Measurements from ENCODE around the gene CLIP1.
"Not testable (repeated sequence)": the region's sequence is repeated elsewhere in the genome, so short reads cannot be mapped to it uniquely, and the experiment has no call there.

Gene CLIP1

GRCh38 chr12:122275459-122275858, 147.0 kb downstream of the CLIP1 start:
- Histone ChIP-seq H3K4me1 (peaks cover 4% of the 10 kb centered on the region), H3K36me3 (no peaks in the 10 kb centered on the region), H3K9me3 (no peaks in the 10 kb centered on the region), H3K27me3 (no peaks in the 10 kb centered on the region), H3K4me3 (ENCODE audit: low read depth, low read length) (no peak overlapping the region)
- TF ChIP-seq CTCF (IDR thresholded peaks at IDR 0.05; ENCODE audit: low read depth, low read length): no peak
- DNase-seq: no peak

GRCh38 chr12:122266230-122266901, 156.1 kb downstream of the CLIP1 start, which contains the start of gene VPS33A:
Gene VPS33A, minus strand, starts transcription at chr12:122266494. Its CDS starts 86 bp downstream, at chr12:122266408.
- no peak for TF ChIP-seq CTCF (IDR thresholded peaks at IDR 0.05; ENCODE audit: low read depth, low read length)
- DNase-seq: peak; percentile 99
- Histone ChIP-seq H3K9me3 (no peaks in the 10 kb centered on the region), H3K4me1 (no peaks in the 10 kb centered on the region), H3K36me3 (peaks cover 14% of the 10 kb centered on the region), H3K4me3 (ENCODE audit: low read depth, low read length) (peak within 1 kb of the TSS; percentile 88), H3K27me3 (no peaks in the 10 kb centered on the region)

- TF ChIP-seq CTCF (IDR thresholded peaks at IDR 0.05; ENCODE audit: low read depth, low read length): no peak
- H3K27me3 ChIP-seq: no peaks in the 10 kb centered on the region
- H3K36me3 ChIP-seq: peaks cover 19% of the 10 kb centered on the region
- DNase-seq: peak; percentile 22
- H3K4me3 ChIP-seq (ENCODE audit: low read depth, low read length): peak overlapping the region; percentile 88
- H3K4me1 ChIP-seq: no peaks in the 10 kb centered on the region
- H3K9me3 ChIP-seq: no peaks in the 10 kb centered on the region
These were observed 156.6 kb downstream of the CLIP1 start for GRCh38 chr12:122265886-122266229.

GRCh38 chr12:122265476-122265875, 157.0 kb downstream of the CLIP1 start:
- Histone ChIP-seq H3K27me3 (no peaks in the 10 kb centered on the region), H3K36me3 (peaks cover 23% of the 10 kb centered on the region), H3K4me3 (ENCODE audit: low read depth, low read length) (peak overlapping the region; percentile 88), H3K9me3 (no peaks in the 10 kb centered on the region), H3K4me1 (no peaks in the 10 kb centered on the region)
- no peak for TF ChIP-seq CTCF (IDR thresholded peaks at IDR 0.05; ENCODE audit: low read depth, low read length)
- no peak for DNase-seq

- not testable (repeated sequence) for H3K4me3 ChIP-seq (ENCODE audit: low read depth, low read length); H3K27me3 ChIP-seq; H3K4me1 ChIP-seq; H3K9me3 ChIP-seq; DNase-seq
- peaks cover 49% of the 10 kb centered on the region for H3K36me3 ChIP-seq
These were observed 161.7 kb downstream of the CLIP1 start for GRCh38 chr12:122260735-122261134.

GRCh38 chr12:122258939-122259338, 163.5 kb downstream of the CLIP1 start:
- H3K4me3 ChIP-seq (ENCODE audit: low read depth, low read length); H3K4me1 ChIP-seq; H3K27me3 ChIP-seq; DNase-seq; H3K9me3 ChIP-seq: not testable (repeated sequence)
- peaks cover 46% of the 10 kb centered on the region for H3K36me3 ChIP-seq

GRCh38 chr12:122258462-122258861, 164.0 kb downstream of the CLIP1 start:
- H3K27me3 ChIP-seq; H3K4me3 ChIP-seq (ENCODE audit: low read depth, low read length); DNase-seq; H3K4me1 ChIP-seq; H3K9me3 ChIP-seq: not testable (repeated sequence)
- peaks cover 45% of the 10 kb centered on the region for H3K36me3 ChIP-seq

GRCh38 chr12:122250536-122250935, 171.9 kb downstream of the CLIP1 start:
- peaks cover 20% of the 10 kb centered on the region for H3K36me3 ChIP-seq
- no peak overlapping the region for H3K4me3 ChIP-seq (ENCODE audit: low read depth, low read length)
- H3K9me3 ChIP-seq: no peaks in the 10 kb centered on the region
- TF ChIP-seq CTCF (IDR thresholded peaks at IDR 0.05; ENCODE audit: low read depth, low read length): no peak
- no peaks in the 10 kb centered on the region for H3K4me1 ChIP-seq
- no peaks in the 10 kb centered on the region for H3K27me3 ChIP-seq
- no peak for DNase-seq
